ENCODE data around the gene ICA1L.
A peak's percentile ranks its signal among the peaks of the same experiment; 100 is the strongest.

Gene ICA1L

DNA sequence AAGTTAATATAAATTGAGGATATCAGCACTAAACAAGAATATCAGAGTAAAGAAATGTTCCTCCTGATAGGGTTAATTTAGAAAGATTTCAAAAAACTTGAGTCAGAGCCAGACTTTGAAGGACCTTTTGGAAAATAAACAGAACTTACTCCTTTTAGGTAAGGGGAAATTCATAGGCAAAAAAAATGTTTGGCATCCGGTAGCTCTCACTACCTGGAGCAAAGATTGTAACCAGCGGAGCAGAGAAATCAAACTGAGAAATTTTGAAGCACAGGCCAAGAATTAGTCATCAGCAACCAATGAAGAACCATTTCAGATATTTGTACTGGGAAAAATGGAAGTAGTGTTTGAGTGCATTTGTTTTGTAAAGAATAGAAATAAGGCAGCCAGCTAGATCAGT is 113.0 kb downstream of the ICA1L start:
- H3K36me3 Mint-ChIP-seq (ENCODE audit: low read depth), result peaks cover 30% of the 10 kb centered on the region
- H3K4me3 Mint-ChIP-seq, result no peak overlapping the region
- peaks cover 34% of the 10 kb centered on the region for H3K4me1 Mint-ChIP-seq (ENCODE audit: low read depth)
- H3K27me3 Mint-ChIP-seq (ENCODE audit: low read depth), result no peaks in the 10 kb centered on the region
- DNase-seq (ENCODE audit: low spot score), result no peak
- no peak overlapping the region for H3K27ac Mint-ChIP-seq
- H3K9me3 Mint-ChIP-seq, result peaks cover 6% of the 10 kb centered on the region

DNA sequence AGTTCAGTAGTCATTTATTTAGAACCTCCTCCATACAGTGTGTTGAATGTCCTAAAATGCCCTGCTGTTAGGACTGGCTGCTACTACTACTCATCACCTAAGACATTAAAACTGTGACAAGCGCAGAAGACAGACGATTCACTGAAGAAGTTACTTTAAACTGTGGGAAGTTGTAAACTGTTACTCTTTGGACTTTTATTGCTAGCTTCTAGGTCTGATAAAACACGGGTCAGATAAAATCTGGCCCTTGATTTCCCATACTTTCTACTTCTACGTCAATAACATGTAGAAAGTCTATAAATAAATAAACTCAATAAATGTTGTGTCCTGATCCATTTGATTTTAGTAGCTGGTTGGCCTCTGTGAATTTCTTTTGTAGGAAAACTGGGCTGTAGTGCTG is 113.4 kb downstream of the ICA1L start:
- Mint-ChIP-seq H3K36me3 (ENCODE audit: low read depth) (peaks cover 35% of the 10 kb centered on the region), H3K4me3 (no peak overlapping the region), H3K27ac (no peak overlapping the region), H3K27me3 (ENCODE audit: low read depth) (no peaks in the 10 kb centered on the region), H3K4me1 (ENCODE audit: low read depth) (peaks cover 35% of the 10 kb centered on the region), H3K9me3 (peaks cover 10% of the 10 kb centered on the region)
- no peak for DNase-seq (ENCODE audit: low spot score)

DNA sequence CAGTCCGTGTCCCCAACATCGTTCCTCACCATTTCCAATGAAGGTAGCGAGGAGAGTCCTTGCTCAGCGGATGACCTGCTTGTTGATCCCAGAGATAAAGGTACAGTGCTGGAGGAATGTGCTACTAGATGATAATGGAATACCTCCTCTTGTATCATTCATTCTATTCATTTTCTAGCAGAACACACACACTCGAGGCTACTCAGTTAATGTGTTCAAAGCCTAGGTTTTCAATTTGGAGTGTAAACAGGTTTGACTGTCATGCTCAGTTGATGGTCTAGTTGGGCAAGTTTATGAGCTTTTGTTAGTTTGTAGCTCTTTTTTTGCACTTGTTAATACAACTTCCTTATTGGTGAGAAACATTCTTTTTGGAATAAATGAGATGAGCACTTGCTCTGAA is 114.2 kb downstream of the ICA1L start:
- Mint-ChIP-seq H3K36me3 (ENCODE audit: low read depth) (peaks cover 32% of the 10 kb centered on the region), H3K4me3 (no peak overlapping the region), H3K4me1 (ENCODE audit: low read depth) (peaks cover 31% of the 10 kb centered on the region), H3K27me3 (ENCODE audit: low read depth) (no peaks in the 10 kb centered on the region), H3K27ac (no peak overlapping the region), H3K9me3 (peaks cover 11% of the 10 kb centered on the region)
- DNase-seq (ENCODE audit: low spot score), result no peak

DNA sequence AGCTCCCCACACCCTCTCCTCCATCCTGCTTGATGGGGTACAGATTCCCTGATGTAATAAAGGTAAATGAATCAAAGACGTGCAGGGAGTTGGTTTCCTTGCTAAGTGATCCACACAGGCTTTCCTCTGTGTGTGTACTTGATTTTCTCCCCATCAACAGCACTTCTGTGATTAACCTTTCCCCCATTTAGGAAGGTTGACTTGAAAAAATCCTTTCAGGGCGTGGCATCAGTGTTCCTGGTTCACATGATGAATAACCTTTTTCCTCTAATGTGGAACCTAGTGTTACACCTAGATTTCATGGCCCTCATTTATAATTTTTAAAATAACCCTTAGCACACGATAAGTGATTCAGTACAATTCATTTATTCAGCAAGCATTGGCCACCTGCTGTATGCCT is 115.0 kb downstream of the ICA1L start:
- Mint-ChIP-seq H3K36me3 (ENCODE audit: low read depth) (peaks cover 31% of the 10 kb centered on the region), H3K27ac (no peak overlapping the region), H3K27me3 (ENCODE audit: low read depth) (no peaks in the 10 kb centered on the region), H3K4me3 (no peak overlapping the region), H3K4me1 (ENCODE audit: low read depth) (peaks cover 23% of the 10 kb centered on the region), H3K9me3 (peaks cover 11% of the 10 kb centered on the region)
- no peak for DNase-seq (ENCODE audit: low spot score)

DNA sequence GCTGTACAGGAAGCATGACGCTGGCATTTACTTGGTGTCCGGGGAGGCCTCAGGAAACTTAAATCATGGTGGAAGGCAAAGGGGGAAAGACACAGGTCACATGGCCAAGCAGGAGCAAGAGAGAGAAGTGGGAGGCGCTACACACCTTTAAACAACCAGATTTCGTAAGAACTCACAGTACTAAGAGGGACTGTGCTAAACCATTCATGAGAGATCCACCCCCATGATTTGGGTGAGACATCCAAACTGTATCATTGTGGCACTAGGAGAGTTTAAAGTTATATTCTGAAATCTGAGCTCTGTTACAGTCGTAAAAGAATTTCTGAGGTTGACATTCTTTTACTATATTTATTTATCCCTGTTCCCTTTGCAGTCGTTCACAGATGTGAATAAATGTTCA is 116.6 kb downstream of the ICA1L start:
- no peak for DNase-seq (ENCODE audit: low spot score)
- H3K9me3 Mint-ChIP-seq, result peaks cover 11% of the 10 kb centered on the region
- H3K4me1 Mint-ChIP-seq (ENCODE audit: low read depth), result peaks cover 18% of the 10 kb centered on the region
- no peak overlapping the region for H3K27ac Mint-ChIP-seq
- H3K27me3 Mint-ChIP-seq (ENCODE audit: low read depth), result no peaks in the 10 kb centered on the region
- H3K36me3 Mint-ChIP-seq (ENCODE audit: low read depth), result peaks cover 21% of the 10 kb centered on the region
- no peak overlapping the region for H3K4me3 Mint-ChIP-seq

DNA sequence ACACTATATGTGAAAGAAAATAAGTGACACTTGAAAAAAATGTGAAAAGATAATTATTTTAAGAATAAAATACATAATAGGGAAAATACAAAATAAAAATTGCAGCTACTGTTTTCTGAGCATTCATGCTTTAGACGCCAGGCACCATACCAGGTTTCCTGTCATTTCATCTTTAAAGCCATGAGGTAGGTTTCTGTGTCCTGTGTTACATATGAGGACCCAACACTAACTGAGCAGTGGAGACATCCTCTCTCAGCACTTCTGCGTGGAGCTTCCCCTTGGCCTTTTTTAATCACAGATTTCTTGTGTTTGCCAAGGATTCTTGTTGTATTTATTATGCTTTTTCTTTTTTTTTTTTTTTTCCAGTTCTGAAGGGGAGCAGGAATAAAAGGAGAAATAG is 119.5 kb downstream of the ICA1L start:
- H3K9me3 Mint-ChIP-seq, result peaks cover 12% of the 10 kb centered on the region
- H3K4me1 Mint-ChIP-seq (ENCODE audit: low read depth), result peaks cover 21% of the 10 kb centered on the region
- no peak overlapping the region for H3K4me3 Mint-ChIP-seq
- no peaks in the 10 kb centered on the region for H3K27me3 Mint-ChIP-seq (ENCODE audit: low read depth)
- DNase-seq (ENCODE audit: low spot score), result no peak
- H3K36me3 Mint-ChIP-seq (ENCODE audit: low read depth), result peaks cover 17% of the 10 kb centered on the region
- no peak overlapping the region for H3K27ac Mint-ChIP-seq

DNA sequence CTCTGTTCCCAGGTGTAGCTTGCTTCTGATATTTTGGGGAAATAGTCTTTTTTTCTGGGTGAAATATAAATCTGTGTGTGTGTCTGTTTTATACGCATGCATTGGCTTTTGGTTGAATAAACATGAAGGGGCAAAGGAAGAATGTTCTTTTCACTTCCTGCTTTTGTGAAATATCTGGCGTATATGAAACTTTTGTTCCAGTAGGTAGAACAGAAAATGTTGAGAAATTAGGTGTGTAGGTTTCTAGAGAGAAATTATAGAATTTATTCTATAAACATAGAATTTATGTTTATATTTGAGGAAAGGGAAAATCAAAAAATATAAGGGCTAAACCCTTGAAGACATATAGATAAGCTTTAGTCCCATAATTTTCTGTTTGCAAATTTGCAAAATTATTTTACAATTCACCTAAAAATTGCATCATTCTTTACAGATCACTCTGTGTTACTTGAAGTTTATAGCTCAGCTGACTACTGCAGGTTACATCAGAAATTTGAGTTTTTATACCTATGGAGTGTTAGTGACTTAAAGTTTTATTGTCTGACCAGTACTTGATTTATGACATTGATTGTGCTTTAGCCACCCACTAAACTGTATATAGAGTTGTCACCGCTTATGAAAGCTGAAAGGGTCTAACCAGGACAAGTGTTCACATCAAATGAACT is 120.7 kb downstream of the ICA1L start:
- Mint-ChIP-seq H3K36me3 (ENCODE audit: low read depth) (peaks cover 18% of the 10 kb centered on the region), H3K27me3 (ENCODE audit: low read depth) (no peaks in the 10 kb centered on the region), H3K4me1 (ENCODE audit: low read depth) (peaks cover 21% of the 10 kb centered on the region), H3K4me3 (peak overlapping the region; percentile 17), H3K27ac (no peak overlapping the region), H3K9me3 (peaks cover 23% of the 10 kb centered on the region)
- DNase-seq (ENCODE audit: low spot score), result no peak

DNA sequence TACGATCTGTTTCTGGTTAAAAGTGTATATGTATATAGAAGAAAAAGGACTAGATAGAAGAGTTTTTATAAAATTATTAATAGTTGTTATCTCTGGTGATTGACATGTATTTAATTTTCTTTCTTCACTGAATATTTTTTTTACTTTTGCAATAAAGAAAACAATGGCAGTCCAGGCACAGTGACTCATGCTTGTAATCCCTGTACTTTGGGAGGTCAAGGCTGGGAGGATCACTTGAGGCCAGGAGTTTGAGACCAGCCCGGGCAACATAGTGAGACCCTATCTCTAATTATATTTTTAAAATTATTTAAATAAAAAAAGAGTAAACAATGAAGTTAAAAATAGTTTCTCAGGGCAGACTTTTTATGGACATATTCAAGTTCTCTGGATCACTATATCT is 122.1 kb downstream of the ICA1L start:
- Mint-ChIP-seq H3K4me3 (no peak overlapping the region), H3K9me3 (peaks cover 33% of the 10 kb centered on the region), H3K36me3 (ENCODE audit: low read depth) (peaks cover 24% of the 10 kb centered on the region), H3K4me1 (ENCODE audit: low read depth) (peaks cover 21% of the 10 kb centered on the region), H3K27me3 (ENCODE audit: low read depth) (no peaks in the 10 kb centered on the region), H3K27ac (peak overlapping the region; percentile 29)
- no peak for DNase-seq (ENCODE audit: low spot score)

DNA sequence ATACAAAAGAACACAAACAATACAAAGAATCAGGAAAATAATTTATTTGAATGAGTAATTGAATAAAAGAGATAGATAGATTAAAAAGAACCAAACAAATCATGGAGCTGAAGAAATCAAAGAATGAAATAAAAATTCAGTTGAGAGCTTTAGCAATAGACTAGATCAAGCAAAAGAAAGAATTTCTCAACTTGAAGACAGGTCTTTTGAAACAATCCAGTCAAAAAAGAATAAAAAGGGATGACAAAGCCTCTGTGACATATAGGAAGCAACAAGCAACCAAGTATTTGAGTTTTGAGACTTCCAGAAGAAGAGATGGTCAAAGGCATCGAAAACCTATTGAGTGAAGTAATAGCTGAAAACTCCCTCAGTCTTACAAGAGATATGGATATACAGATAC is 128.0 kb downstream of the ICA1L start:
- H3K9me3 Mint-ChIP-seq, result peaks cover 56% of the 10 kb centered on the region
- H3K4me1 Mint-ChIP-seq (ENCODE audit: low read depth), result no peaks in the 10 kb centered on the region
- H3K27me3 Mint-ChIP-seq (ENCODE audit: low read depth), result no peaks in the 10 kb centered on the region
- H3K36me3 Mint-ChIP-seq (ENCODE audit: low read depth), result peaks cover 43% of the 10 kb centered on the region
- no peak for DNase-seq (ENCODE audit: low spot score)
- H3K27ac Mint-ChIP-seq, result no peak overlapping the region
- no peak overlapping the region for H3K4me3 Mint-ChIP-seq

DNA sequence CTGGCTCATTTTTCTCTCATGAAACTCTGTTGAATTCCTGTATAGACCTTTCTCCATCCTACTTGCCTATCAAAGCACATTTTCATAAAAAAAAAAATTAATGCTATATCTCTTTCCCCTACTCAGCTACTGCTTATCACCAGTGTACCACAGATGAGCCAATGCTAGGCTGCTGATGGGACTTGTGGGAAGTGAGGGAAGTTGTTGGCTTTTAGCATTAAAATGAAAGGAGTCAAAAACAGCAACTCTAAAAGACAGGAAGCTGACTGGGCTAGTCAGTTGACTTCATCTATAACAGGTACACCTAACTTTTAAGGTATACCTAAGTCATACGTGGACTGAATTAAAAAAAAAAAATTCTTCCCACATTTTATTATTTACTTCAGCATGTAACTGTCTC is 134.7 kb downstream of the ICA1L start:
- no peak overlapping the region for H3K4me3 Mint-ChIP-seq
- no peak for DNase-seq (ENCODE audit: low spot score)
- H3K36me3 Mint-ChIP-seq (ENCODE audit: low read depth), result peaks cover 37% of the 10 kb centered on the region
- H3K4me1 Mint-ChIP-seq (ENCODE audit: low read depth), result no peaks in the 10 kb centered on the region
- H3K27ac Mint-ChIP-seq, result no peak overlapping the region
- H3K27me3 Mint-ChIP-seq (ENCODE audit: low read depth), result no peaks in the 10 kb centered on the region
- peaks cover 22% of the 10 kb centered on the region for H3K9me3 Mint-ChIP-seq

DNA sequence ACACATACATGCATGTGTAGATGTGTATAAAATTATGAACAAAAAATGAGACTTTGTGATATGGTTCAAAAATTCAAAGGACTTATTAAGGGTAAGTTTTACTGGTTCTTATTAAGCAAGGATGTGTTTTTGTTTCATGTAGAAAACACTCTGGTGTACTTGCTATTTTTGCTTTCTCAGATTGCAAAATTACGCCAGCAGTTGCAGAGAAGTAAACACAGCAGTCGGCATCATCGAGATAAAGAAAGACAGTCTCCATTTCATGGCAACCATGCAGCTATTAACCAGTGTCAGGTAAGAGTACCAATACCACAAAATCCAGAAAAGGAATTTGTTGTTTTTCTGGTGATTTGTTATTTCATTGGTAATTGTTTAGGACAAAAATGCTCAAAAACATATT is 145.5 kb downstream of the ICA1L start:
- no peak for DNase-seq (ENCODE audit: low spot score)
- Mint-ChIP-seq H3K36me3 (ENCODE audit: low read depth) (peaks cover 20% of the 10 kb centered on the region), H3K4me3 (no peak overlapping the region), H3K27me3 (ENCODE audit: low read depth) (no peaks in the 10 kb centered on the region), H3K9me3 (peaks cover 5% of the 10 kb centered on the region), H3K4me1 (ENCODE audit: low read depth) (peaks cover 6% of the 10 kb centered on the region), H3K27ac (no peak overlapping the region)

DNA sequence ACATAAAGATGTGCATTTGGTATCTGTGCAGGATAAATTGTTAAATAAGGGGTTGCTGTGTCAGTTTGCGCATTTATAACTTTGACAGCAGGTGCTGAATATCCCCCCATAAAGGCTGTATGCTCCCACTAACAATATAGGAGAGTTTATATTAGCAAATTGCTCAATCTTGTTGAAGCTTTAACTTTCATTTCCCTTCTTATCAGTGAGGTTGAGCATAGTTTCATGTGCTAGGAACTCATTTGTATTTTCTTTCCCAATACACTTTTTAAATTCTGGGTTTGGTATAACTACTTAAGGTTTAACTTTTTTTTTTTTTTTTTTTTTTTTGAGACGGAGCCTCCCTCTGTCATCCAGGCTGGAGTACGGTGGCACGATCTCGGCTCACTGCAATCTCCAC is 147.8 kb downstream of the ICA1L start:
- Mint-ChIP-seq H3K27ac (no peak overlapping the region), H3K4me3 (no peak overlapping the region), H3K9me3 (no peaks in the 10 kb centered on the region), H3K4me1 (ENCODE audit: low read depth) (no peaks in the 10 kb centered on the region), H3K36me3 (ENCODE audit: low read depth) (peaks cover 10% of the 10 kb centered on the region), H3K27me3 (ENCODE audit: low read depth) (no peaks in the 10 kb centered on the region)
- DNase-seq (ENCODE audit: low spot score), result no peak
